Measurements from ENCODE around the gene ANKS1B. TPM values are rescaled to one million over a fixed set of nuclear protein-coding genes. Genes with fewer than 3 reads are reported as not detected.
"Not testable (repeated sequence)": the region's sequence is repeated elsewhere in the genome, so short reads cannot be mapped to it uniquely, and the experiment has no call there.

ANKS1B gene
- total RNA-seq, 1 donor = not detected

DNA sequence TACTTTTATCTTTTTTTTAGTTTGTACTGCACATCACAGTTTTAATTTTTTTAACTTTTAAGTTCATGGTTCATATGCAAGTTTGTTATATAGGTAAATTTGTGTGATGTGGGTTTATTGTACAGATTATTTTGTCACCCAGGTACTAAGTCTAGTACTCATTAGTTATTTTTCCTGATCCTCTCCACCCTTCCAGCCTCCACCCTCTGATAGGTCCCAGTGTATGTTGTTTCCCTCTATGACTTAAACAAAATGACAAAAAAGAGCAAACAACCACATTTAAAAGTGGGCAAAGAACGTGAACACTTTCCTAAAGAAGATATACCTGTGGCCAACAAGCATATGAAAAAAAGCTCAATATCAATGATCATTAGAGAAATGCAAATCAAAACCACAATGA, 273.5 kb downstream of the ANKS1B start:
- no peak for DNase-seq (ENCODE audit: low read depth in 2 of 3, low spot score in 2 of 3)

DNA sequence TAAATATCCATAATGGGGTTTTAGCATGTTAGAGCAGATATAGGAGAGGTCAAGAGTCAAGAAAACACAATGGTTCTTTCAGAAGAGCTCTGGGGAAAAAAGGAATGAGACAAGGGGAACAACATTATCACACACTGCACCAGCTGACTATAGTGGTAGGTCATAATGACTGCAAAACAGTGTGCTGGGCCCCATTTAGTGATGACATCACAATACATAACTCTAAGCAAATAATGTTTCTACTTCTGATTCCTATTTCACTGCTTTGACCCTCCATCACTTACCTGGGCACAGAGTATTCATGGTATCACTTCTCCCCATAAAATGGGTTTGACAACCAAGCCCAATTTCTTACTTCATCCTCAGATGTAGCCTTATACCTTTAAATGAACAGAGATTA, 275.1 kb downstream of the ANKS1B start:
- no peak for DNase-seq (ENCODE audit: low read depth in 2 of 3, low spot score in 2 of 3)

DNA sequence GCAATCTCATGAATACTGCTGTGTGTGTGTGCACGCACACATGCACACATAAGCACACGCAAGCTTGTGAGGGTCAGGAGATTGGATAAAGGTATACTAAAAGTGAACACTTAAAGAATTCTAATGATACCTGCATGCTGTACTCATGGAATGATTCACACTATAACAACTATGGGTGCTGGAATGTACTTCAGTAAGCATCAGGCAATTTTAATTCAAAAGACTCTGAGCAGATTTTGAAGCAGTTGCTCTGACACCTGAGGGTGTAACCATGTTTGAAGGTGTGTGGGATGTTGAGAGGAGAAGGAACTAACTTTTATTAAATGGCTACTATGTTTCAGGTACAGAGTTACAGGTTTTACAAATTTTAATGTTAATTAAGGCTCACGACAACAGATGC, 275.6 kb downstream of the ANKS1B start:
- DNase-seq (ENCODE audit: low read depth in 2 of 3, low spot score in 2 of 3) = no peak

DNA sequence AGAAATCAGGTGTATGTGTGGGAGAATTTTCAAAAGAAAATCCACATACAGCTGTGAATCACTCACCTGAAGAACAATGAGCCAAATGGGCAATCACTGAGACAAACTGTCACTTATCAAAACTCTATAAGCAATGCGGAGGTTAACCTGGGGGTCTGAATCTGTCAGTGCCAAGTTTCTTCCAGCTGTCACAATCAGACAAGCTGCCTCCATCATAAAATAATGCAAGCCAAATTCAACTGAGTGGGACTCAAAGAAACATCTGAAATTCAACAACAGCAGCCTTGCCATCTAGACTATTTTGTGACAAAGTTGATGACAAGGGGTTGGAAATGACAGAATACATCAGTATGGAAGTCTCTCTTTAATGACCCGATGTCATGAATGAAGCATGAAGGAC, 276.9 kb downstream of the ANKS1B start:
- DNase-seq (ENCODE audit: low read depth in 2 of 3, low spot score in 2 of 3) = no peak

DNA sequence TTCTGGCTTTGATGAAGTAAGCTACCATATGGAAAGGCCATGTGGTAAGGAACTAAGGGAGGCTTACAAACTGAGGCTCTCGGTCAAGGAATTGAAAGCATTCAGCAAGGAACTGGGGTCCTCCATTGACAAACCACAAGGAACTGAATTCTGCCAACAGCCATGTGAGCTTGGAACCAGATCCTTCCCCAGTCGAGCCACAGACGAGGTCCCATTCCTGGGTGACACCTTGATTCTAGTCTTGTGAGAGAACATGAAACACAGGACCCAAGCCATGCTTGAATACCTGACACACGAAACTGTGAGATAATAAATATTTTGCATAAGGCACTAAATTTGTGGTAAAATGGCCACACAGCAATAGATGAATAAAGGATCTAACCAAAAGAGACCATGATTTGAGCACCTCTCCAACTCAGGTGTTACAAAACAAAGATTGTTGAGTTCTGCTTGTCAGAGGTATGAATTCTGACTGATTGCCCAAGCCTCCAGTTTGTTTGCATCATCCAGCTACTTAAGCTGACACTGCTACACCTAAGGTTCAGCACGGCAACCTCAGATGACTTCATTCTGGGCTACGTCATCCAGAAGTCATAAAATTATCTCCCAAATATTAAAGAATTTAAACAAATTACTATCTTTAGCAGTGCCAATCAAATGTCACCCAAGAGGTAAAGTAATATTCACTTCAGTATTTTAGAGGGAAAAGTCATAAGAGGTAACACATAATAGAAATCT, 277.8 kb downstream of the ANKS1B start:
- no peak for DNase-seq (ENCODE audit: low read depth in 2 of 3, low spot score in 2 of 3)

DNA sequence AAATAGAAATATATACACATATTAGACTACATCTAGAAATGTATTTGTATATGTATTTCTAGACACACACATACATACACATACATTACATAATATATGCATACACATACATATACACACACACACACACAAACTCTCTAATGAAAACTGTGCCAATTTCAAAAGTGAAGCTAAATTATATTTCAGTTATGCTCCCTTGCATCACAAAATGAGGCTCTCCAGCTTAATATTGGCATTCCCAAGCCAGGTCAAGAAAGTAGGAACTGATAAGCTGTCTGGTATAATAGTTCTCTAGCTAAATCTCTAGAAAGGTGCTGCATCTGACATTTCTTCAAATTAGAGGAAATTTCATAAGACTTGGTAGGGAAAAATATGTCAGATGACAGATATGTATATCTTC, 280.3 kb downstream of the ANKS1B start:
- DNase-seq (ENCODE audit: low read depth in 2 of 3, low spot score in 2 of 3) = no peak

DNA sequence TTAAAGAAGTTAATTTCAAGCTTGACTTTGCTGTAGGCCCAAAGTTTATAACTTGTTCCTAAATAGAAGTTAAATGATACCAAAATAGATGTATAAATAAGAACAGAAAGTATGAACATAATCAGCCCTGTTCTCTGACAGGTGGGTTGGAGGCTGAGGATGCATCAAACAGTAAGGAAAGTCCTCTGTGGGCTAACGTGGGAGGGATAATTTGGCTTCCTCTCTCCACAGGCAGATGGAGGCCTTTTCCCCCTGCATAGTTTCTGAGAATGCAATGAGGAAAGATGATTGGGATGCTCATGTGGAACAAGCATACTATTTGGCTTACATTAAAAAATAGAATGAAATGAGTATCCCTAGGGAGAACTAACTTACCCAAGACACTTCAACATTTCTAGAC, 280.7 kb downstream of the ANKS1B start:
- DNase-seq (ENCODE audit: low read depth in 2 of 3, low spot score in 2 of 3) = no peak

DNA sequence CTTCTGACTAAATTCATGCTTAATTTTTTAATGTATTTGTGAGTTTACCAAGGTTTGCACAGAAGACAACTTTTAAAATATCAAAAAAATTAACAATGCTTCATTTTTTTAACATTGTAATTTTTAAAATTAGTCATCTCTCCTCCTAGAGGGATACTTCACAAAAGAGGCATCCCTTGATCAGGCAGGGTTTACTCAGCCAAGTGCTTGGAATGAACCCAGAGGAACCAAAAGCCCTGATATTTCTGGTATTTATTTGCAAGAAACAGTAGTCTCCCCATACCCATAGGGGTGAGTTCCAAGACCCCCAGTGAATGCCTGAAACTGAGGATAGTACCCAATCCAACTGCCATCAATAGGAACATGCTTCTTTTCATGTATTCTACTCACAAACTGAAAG, 284.7 kb downstream of the ANKS1B start:
- DNase-seq (ENCODE audit: low read depth in 2 of 3, low spot score in 2 of 3) = no peak

DNA sequence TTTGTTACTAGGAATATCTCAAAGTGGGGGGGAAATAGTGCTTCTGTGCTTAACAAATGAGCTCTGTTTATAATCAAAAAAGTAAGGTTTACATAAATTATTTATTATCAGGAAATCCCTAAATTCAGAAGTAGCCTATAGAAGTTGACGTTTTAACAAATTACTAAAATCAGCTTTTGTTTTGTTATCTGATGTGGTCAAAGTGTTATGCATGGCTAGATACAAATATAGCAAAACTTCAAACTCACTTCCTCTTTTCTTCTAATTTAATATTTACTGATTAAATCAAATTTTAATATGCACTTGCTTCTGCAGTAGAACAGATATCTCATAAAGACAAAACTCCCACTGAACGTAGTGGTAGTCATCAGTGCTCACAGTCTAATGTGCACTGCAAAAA, 289.7 kb downstream of the ANKS1B start:
- no peak for DNase-seq (ENCODE audit: low read depth in 2 of 3, low spot score in 2 of 3)

DNA sequence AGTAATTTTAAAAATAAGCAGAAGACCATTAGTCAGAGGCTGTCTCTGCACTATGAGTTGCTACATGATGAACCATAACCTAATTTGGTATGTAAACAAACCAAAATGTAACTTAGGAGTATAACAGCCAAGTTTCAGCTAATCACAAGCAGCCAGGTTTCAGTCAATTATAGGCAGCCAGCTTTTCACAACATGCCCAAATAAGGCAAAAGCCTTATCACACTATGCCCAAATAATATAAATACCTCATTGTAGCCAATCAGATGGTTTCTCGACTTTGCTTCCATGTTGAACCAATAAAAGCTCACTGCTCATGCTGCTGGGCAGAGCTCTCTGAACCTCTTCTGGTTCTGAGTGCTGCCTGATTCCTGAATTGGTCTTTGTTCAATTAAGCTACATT, 298.6 kb downstream of the ANKS1B start:
- DNase-seq (ENCODE audit: low read depth in 2 of 3, low spot score in 2 of 3) = no peak

DNA sequence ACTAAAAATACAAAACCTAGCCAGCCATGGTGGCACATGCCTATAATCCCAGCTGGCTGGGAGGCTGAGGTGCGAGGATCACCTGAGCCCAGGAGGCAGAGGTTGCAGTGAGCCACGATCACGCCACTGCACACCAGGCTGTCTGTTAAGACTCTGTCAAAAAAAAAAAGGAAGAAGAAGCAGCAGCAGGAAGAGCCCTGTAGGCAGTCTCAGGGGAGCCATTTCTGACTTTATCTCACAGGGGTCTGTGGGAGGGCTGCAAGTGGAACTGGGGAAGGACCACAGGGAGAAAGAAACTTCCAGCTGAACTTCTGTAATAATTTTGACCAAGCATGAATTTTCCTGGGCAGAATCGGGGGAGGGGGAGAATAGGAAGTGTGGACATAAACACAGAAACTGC, 304.5 kb downstream of the ANKS1B start:
- DNase-seq (ENCODE audit: low read depth in 2 of 3, low spot score in 2 of 3) = no peak

DNA sequence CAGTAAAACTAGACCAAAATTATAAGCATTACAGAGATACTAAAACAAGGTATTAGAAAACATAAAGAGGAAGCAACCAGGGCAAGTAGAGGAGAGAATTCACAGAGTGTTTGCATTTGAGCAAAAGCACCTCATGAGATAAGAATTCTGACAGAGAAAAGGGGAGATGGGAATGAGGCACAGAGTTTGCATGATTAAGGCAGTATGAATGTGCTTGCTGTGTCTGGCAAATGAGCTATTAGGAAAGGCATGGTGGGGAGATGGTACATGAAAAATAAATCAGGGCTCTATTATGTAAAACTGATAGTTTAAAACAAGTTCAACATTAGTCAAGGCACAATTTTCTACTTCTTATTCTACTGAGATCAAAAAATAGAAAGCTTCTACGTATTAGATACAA, 314.1 kb downstream of the ANKS1B start:
- no peak for DNase-seq (ENCODE audit: low read depth in 2 of 3, low spot score in 2 of 3)

DNA sequence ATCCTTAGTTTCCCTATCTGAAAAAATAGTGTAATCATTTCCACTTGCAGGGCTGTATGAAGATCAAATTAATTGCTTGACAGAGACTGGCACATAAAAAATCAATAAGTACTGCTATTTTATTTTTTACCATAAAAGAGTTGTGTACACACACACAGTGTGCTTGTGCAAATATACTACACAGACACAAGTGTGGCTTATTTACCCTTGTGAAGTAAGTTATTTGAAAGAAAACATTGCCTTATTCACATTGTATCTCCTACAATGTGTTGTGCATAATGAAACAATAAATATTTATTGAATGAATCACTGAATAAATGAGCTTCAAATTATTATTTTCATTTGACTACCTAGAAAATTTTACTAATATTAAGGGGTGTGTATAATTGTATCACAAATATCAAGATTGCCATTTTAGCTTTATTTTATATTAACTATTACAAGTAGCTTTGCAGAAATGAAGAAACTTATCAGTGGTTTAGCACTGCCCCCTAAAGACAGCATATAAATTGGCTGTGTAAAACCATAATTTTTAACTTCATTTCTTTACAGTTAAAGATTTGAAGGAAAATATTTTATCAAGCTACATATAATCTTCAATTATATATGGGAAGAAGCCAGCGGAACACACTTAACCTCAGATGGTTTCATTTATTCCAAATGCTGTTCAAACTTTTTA, 325.9 kb downstream of the ANKS1B start:
- no peak for DNase-seq (ENCODE audit: low read depth in 2 of 3, low spot score in 2 of 3)

DNA sequence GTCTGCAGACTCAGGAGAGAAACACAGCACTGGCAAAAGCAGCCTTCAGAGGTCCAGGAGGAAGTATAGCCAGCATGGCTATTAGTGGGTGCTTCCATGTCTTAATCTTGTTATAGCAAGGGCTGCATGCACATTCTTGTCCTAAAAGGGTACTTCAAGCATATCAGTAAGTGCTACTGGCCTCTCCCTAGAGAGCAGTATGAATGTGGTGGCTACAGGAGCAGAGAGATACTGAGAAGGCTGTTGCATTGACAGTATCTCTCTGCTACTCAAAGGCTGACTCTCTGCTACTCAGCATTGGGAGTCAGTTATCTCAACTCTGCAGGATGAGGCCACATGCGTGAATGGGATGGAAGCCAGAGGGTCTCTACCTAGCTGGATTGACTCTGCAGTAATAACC, 335.2 kb downstream of the ANKS1B start:
- DNase-seq (ENCODE audit: low read depth in 2 of 3, low spot score in 2 of 3) = no peak

DNA sequence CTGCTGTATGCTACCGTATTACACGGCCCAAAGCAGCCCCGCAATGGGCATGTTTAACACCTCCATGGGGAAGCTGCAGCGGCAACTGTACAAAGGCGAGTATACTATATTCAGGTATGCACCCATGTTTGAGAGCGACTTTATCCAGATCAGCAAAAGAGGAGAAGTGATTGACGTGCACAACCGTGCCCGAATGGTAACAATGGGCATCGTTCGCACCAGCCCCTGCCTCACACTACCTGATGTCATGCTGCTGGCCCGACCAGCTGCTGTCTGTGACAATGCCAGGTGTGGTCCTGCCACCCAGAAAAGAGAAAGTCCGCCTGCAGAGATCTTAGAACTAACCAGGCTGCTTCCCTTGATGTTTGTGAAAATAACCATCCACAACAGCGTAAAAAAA, 336.6 kb downstream of the ANKS1B start:
- DNase-seq (ENCODE audit: low read depth in 2 of 3, low spot score in 2 of 3) = no peak

DNA sequence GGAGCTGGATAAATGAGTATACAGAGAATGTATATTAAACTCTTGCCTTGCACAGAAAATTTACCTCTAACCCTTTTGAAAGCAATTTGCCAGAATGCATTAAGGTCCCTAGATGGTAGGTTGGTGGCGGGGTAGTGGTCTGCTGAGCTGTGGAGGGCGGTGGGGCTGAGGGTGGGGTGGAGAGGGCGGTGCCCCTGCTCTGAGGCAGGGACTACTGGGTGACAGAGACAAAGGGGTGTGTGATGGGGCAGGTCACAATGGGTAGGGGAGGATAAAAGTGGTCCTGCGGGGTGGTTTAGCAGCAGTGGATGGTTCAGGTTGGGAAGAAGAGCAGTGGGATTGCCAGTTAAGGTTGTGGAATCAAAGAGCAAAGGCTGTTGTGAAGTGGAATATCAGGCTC, 337.3 kb downstream of the ANKS1B start, which contains the start of gene GARIN6:
GARIN6 (plus strand) TSS at position 301 of the 400 bp plus-strand sequence. CDS start 422 bp downstream, outside the sequence.
- no peak for DNase-seq (ENCODE audit: low read depth in 2 of 3, low spot score in 2 of 3)

DNA sequence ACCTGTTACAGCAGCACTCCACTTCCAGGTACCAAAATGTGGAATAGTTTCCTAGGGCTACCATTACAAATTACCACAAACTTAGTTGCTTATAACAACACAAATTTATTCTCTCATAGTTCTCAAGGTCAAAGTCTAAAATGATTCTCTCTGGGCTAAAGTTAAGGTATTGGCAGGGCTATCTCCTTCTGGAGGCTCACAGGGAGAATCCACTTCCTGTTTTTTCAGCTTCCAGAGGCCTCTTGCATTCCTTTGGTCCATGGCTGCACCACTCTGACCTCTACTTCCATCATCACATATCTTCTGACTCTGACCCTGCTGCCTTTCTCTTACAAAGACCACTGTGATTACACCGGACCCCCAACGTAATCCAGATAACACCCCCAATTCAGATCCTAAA, 340.1 kb downstream of the ANKS1B start:
- DNase-seq (ENCODE audit: low read depth in 2 of 3, low spot score in 2 of 3) = no peak

DNA sequence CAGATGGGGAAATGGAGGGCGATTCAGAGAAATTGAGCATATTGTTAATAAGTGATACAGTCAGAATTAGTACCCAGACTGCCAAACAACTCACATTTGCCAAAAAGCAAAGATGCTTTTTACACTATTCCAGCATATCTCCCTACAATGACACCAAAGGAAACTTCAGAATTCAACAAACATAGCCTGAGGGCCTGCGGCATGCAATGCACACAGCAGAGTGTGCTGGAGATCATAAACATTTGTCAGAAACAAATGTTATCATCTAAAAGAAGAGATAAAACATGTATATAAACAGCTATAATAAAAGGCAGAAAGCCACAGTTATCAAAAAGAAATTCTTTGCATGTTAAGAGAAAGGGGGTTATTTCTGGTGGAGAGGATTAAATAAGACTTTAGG, 357.3 kb downstream of the ANKS1B start:
- DNase-seq (ENCODE audit: low read depth in 2 of 3, low spot score in 2 of 3) = no peak

DNA sequence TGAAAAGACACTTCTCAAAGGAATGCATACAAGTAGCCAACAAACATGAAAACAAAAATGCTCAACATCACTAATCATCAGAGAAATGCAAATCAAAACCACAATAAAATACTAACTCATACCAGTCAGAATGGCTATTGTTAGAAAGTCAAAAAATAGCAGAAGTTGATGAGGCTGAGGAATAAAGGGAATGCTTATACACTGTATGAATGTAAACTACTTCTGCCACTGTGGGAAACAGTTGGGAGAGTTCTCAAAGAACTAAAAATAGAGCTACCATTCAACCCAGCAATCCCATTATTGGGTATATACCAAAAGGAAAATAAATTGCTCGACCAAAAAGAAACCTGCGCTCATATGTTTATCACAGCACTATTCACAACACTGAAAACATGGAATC, 360.1 kb downstream of the ANKS1B start:
- not testable (repeated sequence) for DNase-seq (ENCODE audit: low read depth in 2 of 3, low spot score in 2 of 3)

DNA sequence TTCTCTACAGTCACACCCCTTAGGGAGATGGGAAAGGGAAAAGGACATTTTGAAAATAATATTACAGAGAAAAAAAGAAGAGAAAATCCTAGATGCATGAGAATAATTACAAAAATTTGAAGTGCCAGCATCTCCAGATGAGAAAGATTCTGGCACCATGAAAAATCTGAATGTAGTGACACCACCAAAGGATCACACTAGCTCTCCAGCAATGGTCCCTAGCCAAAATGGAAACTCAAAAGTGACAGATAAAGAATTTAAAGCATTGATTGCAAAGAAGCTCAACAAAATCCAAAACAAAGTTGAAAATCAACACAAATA, 364.6 kb downstream of the ANKS1B start:
- DNase-seq (ENCODE audit: low read depth in 2 of 3, low spot score in 2 of 3) = no peak

DNA sequence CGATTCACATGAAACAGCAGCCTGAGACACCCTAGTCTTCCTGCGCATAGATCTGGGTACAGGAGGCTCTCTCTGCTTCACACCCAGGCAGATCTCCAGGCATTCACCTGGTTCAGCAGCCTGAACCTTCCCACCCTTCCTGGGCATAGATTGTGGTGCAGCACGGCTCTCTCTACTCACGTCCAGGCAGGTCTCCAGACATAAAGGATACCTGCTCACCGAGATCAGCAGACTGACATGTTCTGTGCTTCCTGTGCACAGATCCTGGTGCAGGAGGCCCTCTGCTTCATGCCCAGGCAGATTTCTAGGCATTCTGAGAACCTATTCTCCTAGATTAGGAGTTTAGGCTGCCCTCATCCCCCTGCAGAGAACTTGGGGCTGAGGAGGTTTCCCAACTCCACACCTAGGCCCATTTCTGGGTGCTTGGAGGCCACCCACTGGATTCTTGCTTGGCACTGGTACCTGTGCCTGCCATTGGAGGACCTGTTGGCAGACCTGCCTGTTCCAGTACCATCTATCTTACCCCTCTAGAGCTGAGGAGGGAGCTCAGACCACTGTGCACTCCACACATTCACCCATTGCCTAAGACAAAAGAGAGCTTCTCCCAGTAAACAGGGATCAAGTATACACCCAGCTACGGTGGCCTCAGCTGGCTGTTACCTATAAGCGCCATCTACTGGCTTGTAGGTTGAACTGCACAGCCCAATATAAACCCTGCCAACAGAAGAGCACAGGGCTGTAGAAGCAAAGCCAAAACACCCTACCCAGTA, 365.2 kb downstream of the ANKS1B start:
- DNase-seq (ENCODE audit: low read depth in 2 of 3, low spot score in 2 of 3) = no peak

DNA sequence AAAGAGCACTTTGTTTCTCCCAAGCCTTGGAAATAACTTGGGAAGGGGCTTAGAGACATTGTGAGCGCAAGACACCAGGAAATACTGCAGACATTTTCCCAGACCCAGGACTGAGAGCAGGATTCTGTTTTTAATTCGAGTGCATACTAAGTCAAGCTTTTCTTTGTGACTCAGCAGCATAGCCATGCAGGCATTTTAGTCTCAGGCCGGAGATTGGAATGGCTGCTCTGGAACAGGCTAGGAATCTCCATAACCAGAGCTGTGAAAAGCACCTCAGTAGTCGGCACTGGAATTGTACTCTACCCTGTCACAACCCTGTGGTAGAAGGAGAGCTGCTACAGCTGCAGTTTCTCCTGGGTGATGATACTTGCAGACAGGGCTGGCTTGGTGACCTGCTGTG, 366.1 kb downstream of the ANKS1B start:
- no peak for DNase-seq (ENCODE audit: low read depth in 2 of 3, low spot score in 2 of 3)
